ENCODE data around the gene LDLRAD4.

- TF ChIP-seq CTCF (IDR thresholded peaks at IDR 0.05) (no peak), POLR2A (IDR thresholded peaks at IDR 0.05) (no peak), EP300 (IDR thresholded peaks at IDR 0.05) (no peak)
These were observed 294.5 kb downstream of the LDLRAD4 start for GRCh38 chr18:13513021-13513420.

Data from tibial nerve (tissue), 4 donors.